Measurements from ENCODE around the gene UNC45B. TPM values are rescaled to one million over a fixed set of nuclear protein-coding genes. Genes with fewer than 3 reads are reported as not detected.

UNC45B gene
- total RNA-seq, 1 experiment from 2014 or later, result not detected

- H3K4me3 ChIP-seq (ENCODE audit: low read depth, low read length), result no peak overlapping the region
- H3K27ac Mint-ChIP-seq (ENCODE audit: unreplicated experiment), result no peak overlapping the region
- H3K27me3 Mint-ChIP-seq (ENCODE audit: insufficient read depth, unreplicated experiment), result no peaks in the 10 kb centered on the region
- no peaks in the 10 kb centered on the region for H3K27me3 ChIP-seq (replicated peaks; ENCODE audit: control insufficient read depth, insufficient read depth, low read length)
- no peak overlapping the region for H3K4me3 Mint-ChIP-seq (ENCODE audit: unreplicated experiment)
- no peaks in the 10 kb centered on the region for H3K4me1 Mint-ChIP-seq (ENCODE audit: low read depth, unreplicated experiment)
- peaks cover 60% of the 10 kb centered on the region for H3K36me3 Mint-ChIP-seq (ENCODE audit: insufficient read depth, unreplicated experiment)
- intact Hi-C loops (cut with micrococcal nuclease; ENCODE audit: unreplicated experiment), result no loop called here
- no TSS peak for BruUV-seq (replicated peaks)
- H3K9me3 ChIP-seq, result no peaks in the 10 kb centered on the region
- no peaks in the 10 kb centered on the region for H3K4me1 ChIP-seq
- H3K9me3 Mint-ChIP-seq (ENCODE audit: unreplicated experiment), result no peaks in the 10 kb centered on the region
- no peak for DNase-seq
- peaks cover 10% of the 10 kb centered on the region for H3K36me3 ChIP-seq (ENCODE audit: control insufficient read depth, insufficient read depth, low read length)
- CTCF ChIA-PET, result no interaction called here
- POLR2A ChIA-PET, result no interaction called here
- TF ChIP-seq, protein P1, sequence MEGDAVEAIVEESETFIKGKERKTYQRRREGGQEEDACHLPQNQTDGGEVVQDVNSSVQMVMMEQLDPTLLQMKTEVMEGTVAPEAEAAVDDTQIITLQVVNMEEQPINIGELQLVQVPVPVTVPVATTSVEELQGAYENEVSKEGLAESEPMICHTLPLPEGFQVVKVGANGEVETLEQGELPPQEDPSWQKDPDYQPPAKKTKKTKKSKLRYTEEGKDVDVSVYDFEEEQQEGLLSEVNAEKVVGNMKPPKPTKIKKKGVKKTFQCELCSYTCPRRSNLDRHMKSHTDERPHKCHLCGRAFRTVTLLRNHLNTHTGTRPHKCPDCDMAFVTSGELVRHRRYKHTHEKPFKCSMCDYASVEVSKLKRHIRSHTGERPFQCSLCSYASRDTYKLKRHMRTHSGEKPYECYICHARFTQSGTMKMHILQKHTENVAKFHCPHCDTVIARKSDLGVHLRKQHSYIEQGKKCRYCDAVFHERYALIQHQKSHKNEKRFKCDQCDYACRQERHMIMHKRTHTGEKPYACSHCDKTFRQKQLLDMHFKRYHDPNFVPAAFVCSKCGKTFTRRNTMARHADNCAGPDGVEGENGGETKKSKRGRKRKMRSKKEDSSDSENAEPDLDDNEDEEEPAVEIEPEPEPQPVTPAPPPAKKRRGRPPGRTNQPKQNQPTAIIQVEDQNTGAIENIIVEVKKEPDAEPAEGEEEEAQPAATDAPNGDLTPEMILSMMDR (IDR thresholded peaks at IDR 0.05; ENCODE audit: insufficient read depth in 1 of 2, low read depth in 1 of 2, low read length in 1 of 2, severe bottlenecking in 1 of 2, unreplicated experiment in 1 of 2), result no peak
These were observed 14.6 kb upstream of the UNC45B start for GRCh38 chr17:35132816-35133550.

- H3K36me3 ChIP-seq (ENCODE audit: control insufficient read depth, insufficient read depth, low read length), result peaks cover 10% of the 10 kb centered on the region
- no peaks in the 10 kb centered on the region for H3K4me1 ChIP-seq
- no peaks in the 10 kb centered on the region for H3K9me3 ChIP-seq
- POLR2A ChIA-PET, result no interaction called here
- CTCF ChIA-PET, result no interaction called here
- H3K27me3 ChIP-seq (replicated peaks; ENCODE audit: control insufficient read depth, insufficient read depth, low read length), result no peaks in the 10 kb centered on the region
- no peak for DNase-seq
- Mint-ChIP-seq H3K4me3 (ENCODE audit: unreplicated experiment) (no peak overlapping the region), H3K27me3 (ENCODE audit: insufficient read depth, unreplicated experiment) (no peaks in the 10 kb centered on the region), H3K27ac (ENCODE audit: unreplicated experiment) (no peak overlapping the region), H3K4me1 (ENCODE audit: low read depth, unreplicated experiment) (no peaks in the 10 kb centered on the region), H3K36me3 (ENCODE audit: insufficient read depth, unreplicated experiment) (peaks cover 67% of the 10 kb centered on the region), H3K9me3 (ENCODE audit: unreplicated experiment) (no peaks in the 10 kb centered on the region)
- intact Hi-C loops (cut with micrococcal nuclease; ENCODE audit: unreplicated experiment), result no loop called here
- no peak overlapping the region for H3K4me3 ChIP-seq (ENCODE audit: low read depth, low read length)
- BruUV-seq (replicated peaks), result no TSS peak
- TF ChIP-seq, protein P1 (IDR thresholded peaks at IDR 0.05; ENCODE audit: insufficient read depth in 1 of 2, low read depth in 1 of 2, low read length in 1 of 2, severe bottlenecking in 1 of 2, unreplicated experiment in 1 of 2), result no peak
These were observed 12.3 kb upstream of the UNC45B start for GRCh38 chr17:35135322-35135721.

DNA sequence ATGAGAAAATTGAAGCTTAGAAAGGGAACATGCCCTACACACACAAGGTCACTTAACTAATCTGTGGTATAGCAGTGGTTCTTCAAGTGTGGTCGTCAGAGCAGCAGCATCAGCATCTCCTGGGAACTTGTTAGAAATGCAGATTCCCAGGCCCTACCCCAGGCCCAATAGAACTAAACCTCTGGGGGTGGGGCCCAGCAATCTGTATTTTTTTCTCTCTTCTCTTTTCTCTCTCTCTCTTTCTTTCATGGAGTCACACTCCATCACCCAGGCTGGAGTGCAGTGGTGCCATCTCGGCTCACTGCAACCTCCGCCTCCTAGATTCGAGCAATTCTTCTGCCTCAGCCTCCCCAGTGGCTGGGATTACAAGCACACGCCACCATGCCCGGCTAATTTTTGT lies 9.4 kb upstream of the UNC45B start:
- no peak for DNase-seq
- no TSS peak for BruUV-seq (replicated peaks)
- Mint-ChIP-seq H3K36me3 (ENCODE audit: insufficient read depth, unreplicated experiment) (peaks cover 53% of the 10 kb centered on the region), H3K4me1 (ENCODE audit: low read depth, unreplicated experiment) (no peaks in the 10 kb centered on the region), H3K9me3 (ENCODE audit: unreplicated experiment) (no peaks in the 10 kb centered on the region), H3K27me3 (ENCODE audit: insufficient read depth, unreplicated experiment) (no peaks in the 10 kb centered on the region), H3K27ac (ENCODE audit: unreplicated experiment) (no peak overlapping the region), H3K4me3 (ENCODE audit: unreplicated experiment) (no peak overlapping the region)
- H3K27me3 ChIP-seq (replicated peaks; ENCODE audit: control insufficient read depth, insufficient read depth, low read length), result no peaks in the 10 kb centered on the region
- CTCF ChIA-PET, result interaction anchor here (0.6 kb wide), 1 partner anchor 625 kb away, joined by 3 read pairs; no protein-coding TSS in a partner anchor
- POLR2A ChIA-PET, result no interaction called here
- H3K9me3 ChIP-seq, result no peaks in the 10 kb centered on the region
- peaks cover 9% of the 10 kb centered on the region for H3K36me3 ChIP-seq (ENCODE audit: control insufficient read depth, insufficient read depth, low read length)
- H3K4me3 ChIP-seq (ENCODE audit: low read depth, low read length), result no peak overlapping the region
- TF ChIP-seq, protein P1 (IDR thresholded peaks at IDR 0.05; ENCODE audit: insufficient read depth in 1 of 2, low read depth in 1 of 2, low read length in 1 of 2, severe bottlenecking in 1 of 2, unreplicated experiment in 1 of 2), result no peak
- H3K4me1 ChIP-seq, result no peaks in the 10 kb centered on the region
- intact Hi-C loops (cut with micrococcal nuclease; ENCODE audit: unreplicated experiment), result no loop called here

All from Caco-2 (cell line).